Uterus (tissue), 4 donors: ENCODE data around the gene ZNF440. TPM values are rescaled to one million over a fixed set of nuclear protein-coding genes. Genes with fewer than 3 reads are reported as not detected.
"Not testable (repeated sequence)": the region's sequence is repeated elsewhere in the genome, so short reads cannot be mapped to it uniquely, and the experiment has no call there.

Source experiments
- DNase-seq, 2 donors: peaks; one replicate each; pipeline ENCODE4 v3.0.0-alpha.2; 2019 to 2020
- H3K27ac ChIP-seq, 2 donors: fragments of 200-600 bp; sonication (generic); 1 replicate in 1 of 2; 2 replicates in 1 of 2; pipeline ENCODE4 v1.5.1; 2016 to 2018
- H3K27me3 ChIP-seq, 2 donors: fragments of 200-600 bp; sonication (generic); one replicate each; pipeline ENCODE4 v1.5.1; 2018 to 2019; ENCODE audit warnings: control low read depth in 1 of 2
- H3K36me3 ChIP-seq, 2 donors: fragments of 200-600 bp; sonication (generic); one replicate each; pipeline ENCODE4 v1.5.1; 2019; ENCODE audit warnings: control low read depth in 1 of 2
- H3K4me1 ChIP-seq, 2 donors: fragments of 200-600 bp; sonication (generic); one replicate each; pipeline ENCODE4 v1.5.1; 2018 to 2019; ENCODE audit warnings: control low read depth in 1 of 2
- H3K4me3 ChIP-seq, 2 donors: fragments of 200-600 bp; sonication (generic); 1 replicate in 1 of 2; 2 replicates in 1 of 2; pipeline ENCODE4 v1.5.1; 2018 to 2019; ENCODE audit warnings: mild to moderate bottlenecking in 1 of 2
- H3K9me3 ChIP-seq, 2 donors: fragments of 200-600 bp; sonication (generic); one replicate each; pipeline ENCODE4 v1.5.1; 2019; ENCODE audit warnings: control low read depth in 1 of 2
- CTCF ChIP-seq, 4 experiments: fragments of 200-600 bp in 2 of 4; fragments of 450-650 bp in 2 of 4; sonication (generic) in 2 of 4; IDR thresholded peaks; one replicate each; pipeline ENCODE4 v1.5.1; 2016 to 2019; ENCODE audit warnings: antibody characterized with exemption in 4 of 4, mild to moderate bottlenecking in 2 of 4, moderate library complexity in 1 of 4
- POLR2A ChIP-seq, 2 donors: fragments of 450-650 bp; IDR thresholded peaks; one replicate each; pipeline ENCODE4 v1.6.1; 2016; ENCODE audit warnings: antibody characterized with exemption in 2 of 2, mild to moderate bottlenecking in 1 of 2, moderate library complexity in 1 of 2
- intact Hi-C: fragments of 100-400 bp; cut with DNase I; formaldehyde crosslinking; loops from one replicate; pipeline ENCODE4 v1.15.1; 2023; ENCODE audit warnings: low total_unique reads
- total RNA-seq, 4 donors: library from RNA; depleted of rRNA in 3 of 4; stranded (reverse); fragments of >200 nt in 3 of 4; gene quantifications; one replicate each; pipeline versions ENCODE4 v1.1.0 to v1.2.4, GENCODE V29; 2014 to 2023
- donor health status: DM: yes; HTN: yes; CAD: no.

The ZNF440 gene
- total RNA-seq, 4 donors from 2014 or later = 18.5 to 139 (median 23.0) TPM

- intact Hi-C loops = no loop called here
- peak within 1 kb of the TSS; percentile 35 to 45 for H3K27ac ChIP-seq
- peak; percentile 79 to 82 for DNase-seq
These were observed 34.8 kb downstream of the ZNF440 start, which contains the start of gene ZNF439 for GRCh38 chr19:11848594-11849469. TSS of gene ZNF439 (plus strand) at chr19:11848726. CDS start at chr19:11848868, 142 bp downstream.

DNA sequence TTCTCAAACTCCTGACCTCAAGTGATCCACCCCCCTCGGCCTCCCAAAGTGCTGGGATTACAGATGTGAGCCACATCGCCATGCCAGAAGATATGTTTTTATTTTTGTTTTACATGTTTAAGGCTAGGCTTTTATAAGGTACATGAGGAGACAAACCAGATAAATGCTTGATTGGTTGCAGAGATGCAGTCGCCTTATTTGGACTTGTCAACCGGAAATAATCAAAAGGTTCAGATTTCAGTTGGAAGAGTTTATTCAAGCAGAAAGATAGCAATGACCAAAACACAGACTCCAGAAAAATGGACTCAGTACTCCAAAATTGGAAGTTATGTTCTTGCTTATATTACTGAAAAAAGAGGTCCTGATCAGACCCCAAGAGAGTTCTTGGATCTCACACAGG lies 36.2 kb downstream of the ZNF440 start:
- intact Hi-C loops, H3K36me3 ChIP-seq, H3K9me3 ChIP-seq, H3K4me3 ChIP-seq, DNase-seq, H3K4me1 ChIP-seq, H3K27ac ChIP-seq, H3K27me3 ChIP-seq: not testable (repeated sequence)

More at GRCh38 chr19:11848594-11849469, 34.8 kb downstream of the ZNF440 start, which contains the start of gene ZNF439:
- Histone ChIP-seq H3K36me3 (no peaks in the 10 kb centered on the region), H3K4me1 (no peaks in the 10 kb centered on the region), H3K4me3 (peak within 1 kb of the TSS; percentile 54 to 63), H3K9me3 (no peaks in the 10 kb centered on the region), H3K27me3 (no peaks in the 10 kb centered on the region)
- TF ChIP-seq CTCF (IDR thresholded peaks at IDR 0.05) = no peak
- no peak for TF ChIP-seq POLR2A (IDR thresholded peaks at IDR 0.05)

DNA sequence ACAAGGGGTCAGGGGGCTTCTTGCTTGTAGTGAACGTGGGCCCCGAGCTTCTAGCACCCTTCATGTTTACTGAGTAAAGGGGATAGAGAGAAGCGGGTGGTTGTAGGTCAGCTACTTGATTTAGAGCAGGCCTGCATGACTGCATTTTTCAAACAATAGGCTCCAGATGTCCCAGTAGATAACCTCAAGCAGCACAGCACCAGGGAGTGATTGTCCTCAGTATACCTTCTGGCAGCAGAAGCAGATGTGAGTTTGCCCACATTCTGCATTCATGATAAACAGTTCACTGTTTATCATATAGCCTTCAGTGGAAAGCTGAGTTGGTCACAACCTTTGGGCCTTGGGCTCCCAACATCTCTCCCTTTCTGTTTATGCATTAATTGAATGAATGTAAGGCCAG lies 39.3 kb downstream of the ZNF440 start:
- no peak for TF ChIP-seq POLR2A (IDR thresholded peaks at IDR 0.05)
- no peak for TF ChIP-seq CTCF (IDR thresholded peaks at IDR 0.05)
- DNase-seq = no peak
- intact Hi-C loops = no loop called here
- H3K4me1 ChIP-seq = no peaks in the 10 kb centered on the region
- H3K27me3 ChIP-seq = no peaks in the 10 kb centered on the region
- no peak overlapping the region for H3K4me3 ChIP-seq
- H3K9me3 ChIP-seq = no peaks in the 10 kb centered on the region
- no peak overlapping the region for H3K27ac ChIP-seq
- H3K36me3 ChIP-seq = no peaks in the 10 kb centered on the region

- H3K4me3 ChIP-seq = no peak overlapping the region
- DNase-seq = no peak
- H3K36me3 ChIP-seq = no peaks in the 10 kb centered on the region
- intact Hi-C loops = no loop called here
- no peak overlapping the region for H3K27ac ChIP-seq
- H3K4me1 ChIP-seq = no peaks in the 10 kb centered on the region
- peaks cover 0 to 7% of the 10 kb centered on the region in 2 donors for H3K9me3 ChIP-seq
- no peaks in the 10 kb centered on the region for H3K27me3 ChIP-seq
- TF ChIP-seq CTCF (IDR thresholded peaks at IDR 0.05) (no peak), POLR2A (IDR thresholded peaks at IDR 0.05) (no peak)
These were observed 42.6 kb downstream of the ZNF440 start for GRCh38 chr19:11856596-11857250.

DNA sequence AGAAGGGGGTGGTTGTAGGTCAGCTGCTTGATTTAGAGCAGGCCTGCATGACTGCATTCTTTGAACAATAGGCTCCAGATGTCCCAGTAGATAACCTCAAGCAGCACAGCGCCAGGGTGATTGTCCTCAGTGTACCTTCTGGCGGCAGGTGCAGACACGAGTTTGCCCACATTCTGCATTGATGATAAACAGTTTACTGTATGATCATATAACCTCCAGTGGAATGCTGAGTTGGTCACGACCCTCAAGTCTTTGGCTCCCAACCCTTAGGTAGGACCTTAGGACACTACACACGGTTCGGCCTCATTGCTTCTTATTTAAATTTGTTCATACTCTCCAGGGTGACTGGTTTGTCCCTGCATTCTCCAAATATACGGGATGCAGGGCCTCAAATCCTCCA lies 46.6 kb downstream of the ZNF440 start:
- Histone ChIP-seq H3K9me3 (peaks cover 0 to 13% of the 10 kb centered on the region in 2 donors), H3K27ac (no peak overlapping the region), H3K4me3 (no peak overlapping the region), H3K36me3 (no peaks in the 10 kb centered on the region), H3K4me1 (no peaks in the 10 kb centered on the region), H3K27me3 (no peaks in the 10 kb centered on the region)
- TF ChIP-seq POLR2A (IDR thresholded peaks at IDR 0.05) (no peak), CTCF (IDR thresholded peaks at IDR 0.05) (no peak)
- intact Hi-C loops = no loop called here
- DNase-seq = no peak
